Pulmonary artery endothelial cell (primary cell): Measurements from ENCODE around the gene MSRB1. TPM values are rescaled to one million over a fixed set of nuclear protein-coding genes. Genes with fewer than 3 reads are reported as not detected.

ENCODE experiments used
- DNase-seq: peaks from one replicate; pipeline ENCODE4 v3.0.0-alpha.2; 2011; ENCODE audit warnings: low read depth, low spot score
- total RNA-seq: library from RNA; depleted of rRNA; stranded (reverse); fragments of >200 nt; gene quantifications from 2 replicates; pipeline ENCODE4 v1.2.3, GENCODE V29; 2014

Gene MSRB1, protein sequence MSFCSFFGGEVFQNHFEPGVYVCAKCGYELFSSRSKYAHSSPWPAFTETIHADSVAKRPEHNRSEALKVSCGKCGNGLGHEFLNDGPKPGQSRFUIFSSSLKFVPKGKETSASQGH
- total RNA-seq = 10.9 and 11.1 TPM in 2 replicates

DNA sequence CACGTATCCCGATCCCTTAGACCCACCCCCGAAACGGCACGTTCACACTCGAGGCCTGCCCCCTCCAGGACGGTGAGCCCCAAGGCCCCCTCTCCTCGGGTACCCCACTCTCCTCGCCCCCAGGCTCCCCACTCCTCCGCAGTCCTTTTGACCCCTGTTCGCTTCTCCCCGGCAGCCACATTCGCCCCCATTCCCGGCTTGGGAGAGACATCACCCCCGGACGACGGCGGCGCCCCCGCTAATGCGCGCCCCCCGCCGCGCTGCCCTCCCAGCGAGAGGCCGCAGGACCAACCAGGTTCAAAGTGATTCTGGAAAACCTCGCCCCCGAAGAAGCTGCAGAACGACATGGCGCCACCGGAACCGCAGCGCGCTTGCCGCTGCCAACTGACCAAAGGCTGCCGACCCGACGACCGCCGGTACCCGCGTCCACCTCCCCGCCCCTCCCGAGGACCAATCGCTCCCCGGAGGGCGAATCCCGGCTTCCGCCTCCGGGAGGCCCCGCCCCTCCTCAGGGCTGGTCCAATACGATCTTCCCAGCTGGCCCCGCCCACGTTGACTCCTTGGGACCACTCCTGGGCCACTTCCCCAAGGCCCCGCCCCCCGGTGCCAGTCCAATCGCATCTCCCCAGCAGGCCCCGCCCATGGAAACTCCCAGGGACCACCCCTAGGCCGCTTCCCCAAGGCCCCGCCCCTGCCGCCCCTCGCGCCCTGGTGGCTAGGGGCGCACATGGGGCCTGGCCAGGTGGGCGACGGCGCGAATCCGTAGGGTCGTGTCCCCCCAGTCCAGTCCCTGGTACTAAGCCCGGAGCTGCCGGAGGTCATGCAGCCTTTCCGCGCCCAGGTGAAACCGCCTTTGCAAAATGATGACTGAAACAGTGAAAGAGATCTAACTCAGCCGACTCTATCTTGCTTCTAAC is at the start of gene MSRB1:
MSRB1 (minus strand) TSS at position 390 of the 917 bp plus-strand sequence; CDS start at position 347, 43 bp downstream.
- peak; percentile 92 for DNase-seq

GRCh38 chr16:1991948-1992703 is 49.1 kb upstream of the MSRB1 start:
- peak; percentile 54 for DNase-seq

GRCh38 chr16:1991588-1991947 is 48.6 kb upstream of the MSRB1 start:
- DNase-seq = no peak

GRCh38 chr16:1991135-1991551 is 48.1 kb upstream of the MSRB1 start:
- DNase-seq = no peak

DNA sequence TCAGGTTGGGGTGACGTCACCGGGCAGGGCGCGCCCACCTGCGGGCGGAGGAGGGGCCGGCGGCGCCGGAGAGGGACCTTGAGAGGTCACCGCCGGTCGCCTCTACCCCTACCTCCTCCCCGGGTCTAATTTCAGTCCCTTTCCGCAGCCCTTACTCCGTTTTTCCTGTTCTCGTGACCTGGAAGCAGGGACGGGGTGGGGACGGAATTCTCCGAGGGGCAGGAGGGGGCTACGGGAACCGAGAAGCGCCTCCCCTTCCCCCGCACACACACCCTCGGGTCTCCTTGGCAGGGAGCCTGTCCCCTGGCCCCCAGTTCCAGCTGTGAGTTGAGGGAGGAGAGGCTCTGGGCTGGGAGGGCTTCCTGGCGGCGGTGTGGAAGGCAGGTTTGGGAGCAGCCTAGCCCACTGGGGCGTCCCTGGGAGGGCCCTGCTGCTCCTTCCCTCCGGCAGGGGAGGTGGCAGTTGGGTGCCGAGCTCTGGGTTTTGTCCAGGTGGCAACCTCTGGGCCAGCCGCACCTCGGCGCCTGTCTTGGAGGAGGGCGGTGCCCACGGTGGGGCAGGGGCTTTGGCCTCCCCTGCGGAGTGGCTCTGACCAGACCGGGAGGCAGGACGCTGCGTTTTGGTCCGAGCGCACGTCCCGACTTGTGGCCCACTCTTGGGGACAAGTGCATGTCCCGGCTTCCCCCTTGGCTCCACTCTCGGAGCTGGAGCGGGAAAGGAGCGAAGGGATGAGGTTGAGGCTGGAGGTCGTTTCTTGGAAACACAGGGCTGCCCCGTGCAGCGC is 47.5 kb upstream of the MSRB1 start:
- DNase-seq = no peak

GRCh38 chr16:1990101-1990350 is 47.0 kb upstream of the MSRB1 start:
- DNase-seq = no peak

- DNase-seq = no peak
These were observed 46.5 kb upstream of the MSRB1 start, which contains the start of gene SYNGR3 for GRCh38 chr16:1989209-1990100. TSS of gene SYNGR3 (plus strand) at chr16:1989970. CDS start at chr16:1990103, 133 bp downstream.

- no peak for DNase-seq
These were observed 44.2 kb upstream of the MSRB1 start for GRCh38 chr16:1987198-1987597.

DNA sequence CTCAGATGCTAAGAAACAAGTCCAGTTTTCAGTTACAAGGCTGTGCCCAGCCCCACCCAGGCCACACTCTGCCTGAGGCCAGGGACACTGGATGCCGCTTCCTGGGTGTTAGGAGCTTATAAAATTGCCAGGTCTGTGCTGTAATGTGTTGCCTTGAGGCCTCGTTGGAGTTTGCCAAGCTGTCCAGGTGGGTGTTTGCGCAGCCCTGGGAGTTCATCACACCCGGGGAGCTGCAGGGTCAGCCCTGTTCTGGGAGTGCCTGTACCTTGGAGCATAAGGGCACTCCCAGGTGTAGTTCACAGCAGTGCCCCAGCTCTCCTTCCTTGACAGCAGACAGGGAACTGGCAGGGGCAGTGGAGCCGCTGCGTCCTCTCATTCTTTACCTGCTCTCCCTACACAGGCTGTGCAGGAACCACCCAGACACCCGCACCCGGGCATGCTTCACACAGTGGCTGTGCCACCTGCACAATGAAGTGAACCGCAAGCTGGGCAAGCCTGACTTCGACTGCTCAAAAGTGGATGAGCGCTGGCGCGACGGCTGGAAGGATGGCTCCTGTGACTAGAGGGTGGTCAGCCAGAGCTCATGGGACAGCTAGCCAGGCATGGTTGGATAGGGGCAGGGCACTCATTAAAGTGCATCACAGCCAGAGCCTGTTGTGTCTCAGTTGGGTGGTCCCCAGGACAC is 42.6 kb upstream of the MSRB1 start:
- no peak for DNase-seq

- DNase-seq = no peak
These were observed 41.6 kb upstream of the MSRB1 start for GRCh38 chr16:1984347-1985225.

- peak; percentile 76 for DNase-seq
These were observed 40.7 kb upstream of the MSRB1 start, which contains the start of gene GFER for GRCh38 chr16:1983544-1984346. TSS of gene GFER (plus strand) at chr16:1984193. CDS start at chr16:1984219, 26 bp downstream.

DNA sequence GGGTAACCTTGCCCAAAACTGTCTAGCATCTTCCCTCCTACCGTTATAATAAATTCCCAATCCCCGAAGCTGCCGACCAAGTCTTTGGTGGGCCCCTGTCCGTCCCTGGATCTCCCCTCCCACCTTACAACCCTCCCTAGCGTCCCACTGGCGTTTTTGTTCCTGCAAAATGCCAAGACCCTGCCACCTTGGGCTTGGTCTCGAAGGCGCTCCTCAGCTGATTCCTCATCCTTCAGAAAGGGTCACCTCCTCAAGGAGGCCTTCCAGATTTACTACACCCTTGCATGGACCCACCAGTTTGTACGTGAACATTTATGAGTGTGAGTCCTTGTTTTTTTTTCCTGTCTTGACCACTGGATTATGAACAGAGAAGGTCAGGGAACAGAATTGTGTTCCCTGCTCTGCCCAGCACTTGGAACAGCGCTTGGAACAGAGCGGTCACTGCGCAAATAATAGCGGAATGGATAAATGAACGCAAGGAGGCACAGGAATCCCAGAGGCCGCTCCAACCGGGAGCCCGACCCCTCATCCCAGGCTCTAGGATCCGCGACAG is 40.1 kb upstream of the MSRB1 start:
- no peak for DNase-seq

GRCh38 chr16:1982013-1982433 is 39.0 kb upstream of the MSRB1 start:
- DNase-seq = no peak

DNA sequence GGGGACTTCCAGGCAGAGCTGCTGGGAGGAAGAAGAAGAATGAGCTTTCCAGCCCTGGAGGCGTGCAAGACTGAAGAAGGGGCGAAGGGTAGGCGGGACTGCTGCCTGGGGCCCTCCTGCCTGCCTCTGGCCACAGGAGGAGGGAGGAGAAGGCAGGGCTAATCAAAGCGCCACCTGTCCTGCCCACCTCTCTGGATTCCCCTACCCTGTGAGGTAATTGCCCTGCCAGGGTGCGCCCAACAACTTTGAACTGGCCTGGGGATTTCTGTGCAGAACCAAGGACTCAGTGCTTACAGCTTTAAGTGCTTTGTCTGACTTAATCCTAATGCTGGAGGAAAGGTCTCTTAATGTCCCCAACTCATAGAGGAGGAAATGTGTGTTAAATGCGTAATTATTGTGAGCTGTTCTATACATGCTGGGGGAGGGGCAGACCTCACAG is 38.4 kb upstream of the MSRB1 start, which contains the start of gene NOXO1:
NOXO1 (minus strand) TSS at position 72 of the 439 bp plus-strand sequence. CDS start 290 bp downstream, outside the sequence.
- DNase-seq = no peak

GRCh38 chr16:1980770-1981087 is 37.7 kb upstream of the MSRB1 start:
- DNase-seq = no peak

GRCh38 chr16:1980030-1980769 is 37.2 kb upstream of the MSRB1 start:
- no peak for DNase-seq
